HepG2 (cell line): ENCODE data around the gene ECEL1. TPM values are rescaled to one million over a fixed set of nuclear protein-coding genes. Genes with fewer than 3 reads are reported as not detected.

ENCODE experiments used
- ATF1 ChIP-seq: IDR thresholded peaks from 2 replicates; pipeline ENCODE4 v1.6.1; 2016; ENCODE audit warnings: mild to moderate bottlenecking, control low read depth
- MYC ChIP-seq: sonication (generic); formaldehyde crosslinking; IDR thresholded peaks from 2 replicates; pipeline ENCODE4 v1.9.0; 2021; ENCODE audit warnings: missing genetic modification reagents, borderline replicate concordance
- PHB2 ChIP-seq: fragments of 450-650 bp; IDR thresholded peaks from 2 replicates; pipeline ENCODE4 v1.6.1; 2018; ENCODE audit not compliant: partially characterized antibody
- SRSF9 ChIP-seq: fragments of 200-400 bp; formaldehyde crosslinking; IDR thresholded peaks from 2 replicates; pipeline ENCODE4 v1.6.1; 2018; ENCODE audit warnings: borderline replicate concordance, mild to moderate bottlenecking, low read depth, low read length; ENCODE audit not compliant: insufficient read depth, poor library complexity, severe bottlenecking
- XBP1 ChIP-seq: sonication (generic); formaldehyde crosslinking; IDR thresholded peaks from 2 replicates; pipeline ENCODE4 v1.5.0; 2020; ENCODE audit warnings: missing genetic modification reagents
- ZNF234 ChIP-seq: sonication (generic); formaldehyde crosslinking; conservative IDR thresholded peaks from 2 replicates; pipeline ENCODE4 v1.5.1; 2020; ENCODE audit warnings: mild to moderate bottlenecking, missing genetic modification reagents
- ZNF280D ChIP-seq: sonication (generic); formaldehyde crosslinking; IDR thresholded peaks from 2 replicates; pipeline ENCODE4 v1.5.1; 2020; ENCODE audit warnings: mild to moderate bottlenecking, missing genetic modification reagents
- ZNF781 ChIP-seq: sonication (generic); formaldehyde crosslinking; IDR thresholded peaks from 2 replicates; pipeline ENCODE4 v1.5.1; 2020; ENCODE audit warnings: borderline replicate concordance, mild to moderate bottlenecking, missing genetic modification reagents; ENCODE audit errors: not compliant biosample characterization
- polyA plus RNA-seq, 8 experiments: library from polyadenylated mRNA; depleted of rRNA in 3 of 8; stranded (reverse) in 7 of 8; unstranded in 1 of 8; fragments of >200 nt; fragmentation: Illumina TruSeq in 4 of 8; extraction: Trizol in 4 of 8; gene quantifications; 2 replicates each; pipeline versions ENCODE4 v1.2.1 to v1.2.3, GENCODE V29; 2011 to 2016; ENCODE audit warnings: low read depth in 4 of 8, missing spikeins in 1 of 8, mixed read lengths in 1 of 8; ENCODE audit not compliant: insufficient read depth in 1 of 8
- total RNA-seq, 5 experiments: library from RNA; depleted of rRNA; stranded (reverse); fragments of >200 nt; fragmentation: Illumina TruSeq; extraction: Trizol; gene quantifications; 2 replicates each; pipeline ENCODE4 v1.2.3, GENCODE V29; 2016; ENCODE audit warnings: low read depth in 1 of 5

The ECEL1 gene
- total and polyA plus RNA-seq, 2 of the 13 experiments (the other 11 are each of a cell fraction or from before 2014, with no cell fraction given): not detected

DNA sequence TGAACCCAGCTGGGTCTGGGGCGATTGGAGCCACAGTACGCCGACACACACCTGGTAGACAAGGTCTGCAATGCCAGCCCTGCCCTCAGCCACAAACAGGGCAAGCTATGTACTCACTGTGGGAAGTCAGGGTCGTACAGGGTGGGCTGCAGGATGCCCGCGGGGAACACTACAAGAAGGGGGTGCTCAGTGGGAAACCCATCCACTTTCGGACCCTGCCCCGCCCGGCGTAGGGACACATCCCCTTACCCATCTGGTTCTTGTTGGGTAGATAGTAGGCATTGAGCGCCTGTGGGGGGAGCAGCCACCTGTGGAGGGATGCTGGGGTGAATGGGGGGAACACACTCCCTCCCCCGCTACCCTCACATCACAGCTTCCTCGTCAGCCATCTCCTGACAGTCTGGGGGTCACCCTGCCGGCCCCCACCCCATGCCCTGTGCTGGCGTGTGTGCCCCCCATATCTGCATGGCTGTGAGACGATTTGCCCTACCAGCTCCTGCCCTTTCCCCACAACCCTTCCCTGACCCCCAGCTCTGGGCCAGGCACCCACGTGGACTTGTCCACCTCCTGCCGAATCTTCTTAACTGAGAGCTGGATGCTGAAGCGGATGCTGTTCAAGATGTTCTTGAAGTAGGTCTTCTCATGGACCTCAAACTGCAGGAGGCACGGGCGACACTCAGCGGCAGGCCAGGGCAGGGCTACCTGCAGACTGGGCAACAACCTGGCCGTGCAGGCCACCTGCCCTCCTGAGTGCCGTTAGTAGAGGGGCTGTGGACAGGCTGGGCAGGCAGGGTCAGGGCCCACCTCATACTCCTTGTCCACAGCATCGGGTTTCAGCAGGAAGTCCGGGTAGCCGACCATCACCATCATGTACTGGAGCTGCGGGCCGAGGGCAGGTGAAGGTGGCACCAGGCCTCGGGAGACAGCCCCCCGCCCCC is 5.1 kb downstream of the ECEL1 start (continued):
- no peak for TF ChIP-seq ZNF280D (CRISPR knock-in tag)
- TF ChIP-seq XBP1: no peak
- no peak for TF ChIP-seq MYC (CRISPR knock-in tag)
- TF ChIP-seq ZNF781 (CRISPR knock-in tag): no peak
- TF ChIP-seq ZNF234: no peak
- TF ChIP-seq PHB2: no peak
- no peak for TF ChIP-seq SRSF9
- TF ChIP-seq ATF1 (CRISPR knock-in tag): no peak
